HCT116 (cell line): ENCODE measurements around the gene GPR34.

Source experiments
- ATF3 ChIP-seq: IDR thresholded peaks from 2 replicates; pipeline ENCODE4 v1.6.1; 2012
- CEBPB ChIP-seq: IDR thresholded peaks from 2 replicates; pipeline ENCODE4 v1.6.1; 2012; ENCODE audit warnings: low read depth
- CTCF ChIP-seq, 3 experiments: fragments of 200-600 bp in 1 of 3; sonication (generic) in 1 of 3; IDR thresholded peaks in 2 of 3; conservative IDR thresholded peaks in 1 of 3; 2 replicates each; pipeline ENCODE4 v1.5.1; 2012 to 2017; ENCODE audit warnings: low read depth in 2 of 3, low read length in 2 of 3, antibody characterized with exemption in 1 of 3, borderline replicate concordance in 1 of 3, control low read depth in 1 of 3, mild to moderate bottlenecking in 1 of 3, mixed read lengths in 1 of 3, mixed run types in 1 of 3, moderate library complexity in 1 of 3; ENCODE audit not compliant: insufficient read depth in 1 of 3
- EZH2 ChIP-seq: fragments of 200-600 bp; sonication (generic); IDR thresholded peaks from 2 replicates; pipeline ENCODE4 v1.6.1; 2017; ENCODE audit warnings: antibody characterized with exemption, mixed run types
- EZH2phosphoT487 ChIP-seq: fragments of 200-600 bp; IDR thresholded peaks from 2 replicates; pipeline ENCODE4 v1.6.1; 2018; ENCODE audit warnings: antibody characterized with exemption, borderline replicate concordance
- JUND ChIP-seq: IDR thresholded peaks from 2 replicates; pipeline ENCODE4 v1.6.1; 2012
- POLR2A ChIP-seq: IDR thresholded peaks from 2 replicates; pipeline ENCODE4 v1.7.0; 2011; ENCODE audit warnings: borderline replicate concordance; ENCODE audit not compliant: insufficient read depth, insufficient read length; ENCODE audit errors: extremely low read depth
- SIN3A ChIP-seq: IDR thresholded peaks from 2 replicates; pipeline ENCODE4 v1.6.1; 2012; ENCODE audit warnings: low read depth
- SRF ChIP-seq: IDR thresholded peaks from 2 replicates; pipeline ENCODE4 v1.6.1; 2012; ENCODE audit warnings: low read depth
- ZFX ChIP-seq: fragments of 450-650 bp; IDR thresholded peaks from 2 replicates; pipeline ENCODE4 v1.6.1; 2017
- ZNF274 ChIP-seq: fragments of 200-500 bp; sonication (Bioruptor generic); IDR thresholded peaks from 2 replicates; pipeline ENCODE4 v1.6.1; 2014; ENCODE audit warnings: mild to moderate bottlenecking, low read depth, low read length, inconsistent platforms

- TF ChIP-seq SRF (no peak), CEBPB (no peak), POLR2A (no peak), SIN3A (no peak), JUND (no peak), ZNF274 (no peak), CTCF (IDR thresholded peaks at IDR 0.05 in 2 of 3, conservative IDR thresholded peaks at IDR 0.05 in 1 of 3; ENCODE audit: borderline replicate concordance in 1 of 3, insufficient read depth in 1 of 3, low read depth in 2 of 3, low read length in 2 of 3) (no peak), EZH2phosphoT487 (no peak), ZFX (no peak), EZH2 (no peak), ATF3 (no peak)
Measured at GRCh38 chrX:41653125-41653524, 35.6 kb upstream of the GPR34 start.
